H1 (cell line): ENCODE results near the gene CCDC171. TPM values are rescaled to one million over a fixed set of nuclear protein-coding genes. Genes with fewer than 3 reads are reported as not detected.
A peak's percentile ranks its signal among the peaks of the same experiment; 100 is the strongest.

Source experiments
- CTCF ChIA-PET: fragments of 300-600 bp; sonication (Branson Sonifier 250); formaldehyde crosslinking; loops from one replicate; lab custom pipeline; 2021; ENCODE audit not compliant: partially characterized antibody; lab: Charles Lee
- POLR2A ChIA-PET: fragments of 300-600 bp; sonication (Branson Sonifier 250); formaldehyde crosslinking; loops from one replicate; lab custom pipeline; 2021; ENCODE audit warnings: inconsistent platforms; ENCODE audit not compliant: partially characterized antibody; lab: Charles Lee
- DNase-seq, 2 experiments: peaks; one replicate each; pipeline versions ENCODE4 v3.0.0 to v3.0.0-alpha.2; 2010 to 2022; ENCODE audit warnings: low spot score in 2 of 2, low read depth in 1 of 2, mixed read lengths in 1 of 2
- FAIRE-seq: peaks from 2 replicates; lab custom pipeline; 2011; peaks lifted over from hg19 to GRCh38; lab: Jason Lieb, UNC
- H2AFZ ChIP-seq: 2 replicates; pipeline ENCODE4 v1.8.1; 2012; ENCODE audit warnings: low read length, inconsistent platforms
- H2AK5ac ChIP-seq: 2 replicates; pipeline ENCODE4 v1.6.1; 2013; ENCODE audit warnings: low read depth, low read length
- H2BK120ac ChIP-seq: replicated peaks from 2 replicates; pipeline ENCODE3; 2013; ENCODE audit warnings: low read depth, low read length, inconsistent platforms
- H2BK12ac ChIP-seq: 2 replicates; pipeline ENCODE4 v1.6.1; 2013; ENCODE audit warnings: low read depth, low read length
- H2BK15ac ChIP-seq: 2 replicates; pipeline ENCODE4 v1.6.1; 2013; ENCODE audit warnings: low read length
- H2BK20ac ChIP-seq: 2 replicates; pipeline ENCODE4 v1.6.1; 2013; ENCODE audit warnings: low read length
- H2BK5ac ChIP-seq: 2 replicates; pipeline ENCODE4 v1.6.1; 2013; ENCODE audit warnings: low read depth, low read length
- H3K14ac ChIP-seq: 2 replicates; pipeline ENCODE4 v1.6.1; 2013; ENCODE audit warnings: inconsistent platforms; ENCODE audit not compliant: insufficient read length
- H3K18ac ChIP-seq: 2 replicates; pipeline ENCODE4 v1.6.1; 2013; ENCODE audit warnings: low read length; ENCODE audit errors: extremely low read depth
- H3K23ac ChIP-seq: 2 replicates; pipeline ENCODE4 v1.6.1; 2013; ENCODE audit warnings: inconsistent platforms; ENCODE audit not compliant: insufficient read length
- H3K23me2 ChIP-seq: 2 replicates; pipeline ENCODE4 v1.6.1; 2013; ENCODE audit warnings: low read depth, low read length
- H3K27ac ChIP-seq: 2 replicates; pipeline ENCODE4 v1.6.1; 2011; ENCODE audit warnings: low read depth, low read length, inconsistent platforms
- H3K27me3 ChIP-seq, 4 experiments: replicated peaks in 1 of 4; 1 replicate in 1 of 4; 2 replicates in 3 of 4; pipeline versions ENCODE4 v1.6.1 to v1.8.1; 2011 to 2013; ENCODE audit warnings: low read length in 3 of 4, mild to moderate bottlenecking in 3 of 4, inconsistent platforms in 2 of 4, mixed read lengths in 2 of 4, moderate library complexity in 1 of 4; ENCODE audit not compliant: control insufficient read depth in 3 of 4, insufficient read depth in 3 of 4; ENCODE audit errors: extremely low read depth in 1 of 4
- H3K36me3 ChIP-seq, 4 experiments: 2 replicates each; pipeline versions ENCODE4 v1.6.1 to v1.8.1; 2011 to 2013; ENCODE audit warnings: mild to moderate bottlenecking in 4 of 4, low read length in 3 of 4, moderate library complexity in 2 of 4, control low read depth in 1 of 4, inconsistent platforms in 1 of 4; ENCODE audit not compliant: insufficient read depth in 4 of 4, control insufficient read depth in 2 of 4
- H3K4ac ChIP-seq: replicated peaks from 2 replicates; pipeline ENCODE3; 2013; ENCODE audit warnings: low read length, low read depth, mixed read lengths, inconsistent platforms; ENCODE audit not compliant: insufficient read length
- H3K4me1 ChIP-seq, 4 experiments: replicated peaks in 1 of 4; 1 replicate in 1 of 4; 2 replicates in 3 of 4; pipeline versions ENCODE4 v1.6.1 to v1.8.1; 2011 to 2013; ENCODE audit warnings: low read length in 3 of 4, inconsistent platforms in 2 of 4, mixed read lengths in 1 of 4; ENCODE audit not compliant: insufficient read depth in 4 of 4, control insufficient read depth in 3 of 4
- H3K4me2 ChIP-seq, 2 experiments: 2 replicates each; pipeline versions ENCODE4 v1.6.1 to v1.8.1; 2011 to 2013; ENCODE audit warnings: low read depth in 2 of 2, low read length in 2 of 2, control low read depth in 1 of 2, inconsistent platforms in 1 of 2, mild to moderate bottlenecking in 1 of 2; ENCODE audit not compliant: insufficient read depth in 1 of 2
- H3K4me3 ChIP-seq, 4 experiments: fragments of 200-600, 300-600 bp in 1 of 4; sonication (generic), shearing (Covaris generic), sonication (Bioruptor Twin) in 1 of 4; 2 replicates each; pipeline versions ENCODE4 v1.5.1 to v1.8.1; 2011 to 2016; ENCODE audit warnings: low read length in 4 of 4, low read depth in 3 of 4, control low read depth in 2 of 4, inconsistent platforms in 2 of 4, mild to moderate bottlenecking in 2 of 4, mixed read lengths in 1 of 4, moderate library complexity in 1 of 4; ENCODE audit not compliant: insufficient read depth in 2 of 4; ENCODE audit errors: extremely low read depth in 1 of 4
- H3K56ac ChIP-seq: replicated peaks from 2 replicates; pipeline ENCODE3; 2013; ENCODE audit warnings: low read depth, mild to moderate bottlenecking, mixed read lengths, low read length, inconsistent platforms; ENCODE audit not compliant: insufficient read length
- H3K79me1 ChIP-seq: 2 replicates; pipeline ENCODE4 v1.6.1; 2013; ENCODE audit warnings: low read depth, low read length, control low read depth
- H3K79me2 ChIP-seq, 2 experiments: 2 replicates each; pipeline versions ENCODE4 v1.6.1 to v1.8.1; 2012 to 2013; ENCODE audit warnings: low read length in 2 of 2, mild to moderate bottlenecking in 2 of 2, inconsistent platforms in 1 of 2; ENCODE audit not compliant: insufficient read depth in 2 of 2, control insufficient read depth in 1 of 2
- H3K9ac ChIP-seq, 4 experiments: replicated peaks in 1 of 4; 1 replicate in 1 of 4; 2 replicates in 3 of 4; pipeline versions ENCODE4 v1.6.1 to v1.8.1; 2011 to 2013; ENCODE audit warnings: low read depth in 3 of 4, low read length in 3 of 4, control low read depth in 2 of 4, mild to moderate bottlenecking in 2 of 4, moderate library complexity in 2 of 4, inconsistent platforms in 1 of 4; ENCODE audit errors: extremely low read depth in 1 of 4
- H3K9me3 ChIP-seq, 2 experiments: 2 replicates each; pipeline versions ENCODE4 v1.6.1 to v1.8.1; 2012 to 2013; ENCODE audit warnings: mild to moderate bottlenecking in 2 of 2, moderate library complexity in 2 of 2, control low read depth in 1 of 2, inconsistent platforms in 1 of 2, low read depth in 1 of 2, low read length in 1 of 2, mixed read lengths in 1 of 2; ENCODE audit not compliant: insufficient read depth in 2 of 2
- H4K20me1 ChIP-seq, 2 experiments: replicated peaks in 1 of 2; 2 replicates each; pipeline versions ENCODE3 to v1.8.1; 2011 to 2013; ENCODE audit warnings: inconsistent platforms in 2 of 2, low read length in 2 of 2, mild to moderate bottlenecking in 1 of 2; ENCODE audit not compliant: insufficient read depth in 2 of 2, control insufficient read depth in 1 of 2
- H4K5ac ChIP-seq: 2 replicates; pipeline ENCODE4 v1.6.1; 2013; ENCODE audit warnings: low read length, low read depth, mixed read lengths, inconsistent platforms; ENCODE audit not compliant: insufficient read length
- H4K8ac ChIP-seq: 2 replicates; pipeline ENCODE4 v1.8.0; 2013; ENCODE audit warnings: mild to moderate bottlenecking, moderate library complexity, low read length, inconsistent platforms; ENCODE audit not compliant: insufficient read depth; ENCODE audit errors: extremely low read depth
- H4K91ac ChIP-seq: replicated peaks from 2 replicates; pipeline ENCODE3; 2013; ENCODE audit warnings: low read length, mixed read lengths, inconsistent platforms; ENCODE audit not compliant: insufficient read length
- TAF1 ChIP-seq: IDR thresholded peaks from 2 replicates; pipeline ENCODE4 v1.6.1; 2011; ENCODE audit warnings: mild to moderate bottlenecking, low read depth, low read length
- WGBS, 2 experiments: shearing (Covaris generic) in 1 of 2; methylation state at CpG; one replicate each; pipeline versions ENCODE4 v1.1.6 to v1.1.7; 2013 to 2015; ENCODE audit warnings: low lambda C conversion rate in 2 of 2, mixed read lengths in 2 of 2, inconsistent platforms in 1 of 2, low coverage in 1 of 2, missing lambda C conversion rate in 1 of 2; ENCODE audit not compliant: insufficient replicate concordance in 2 of 2, insufficient coverage in 1 of 2, insufficient read length in 1 of 2; ENCODE audit errors: extremely low coverage in 1 of 2, missing lambda C conversion rate in 1 of 2; 5-methylcytosine and 5-hydroxymethylcytosine counted together
- polyA plus RNA-seq, 7 experiments: library from polyadenylated mRNA; depleted of rRNA in 3 of 7; stranded (reverse) in 5 of 7; unstranded in 2 of 7; fragments of >200 nt in 5 of 7; fragments of 200-250 nt in 2 of 7; gene quantifications; 1 replicate in 5 of 7; 2 replicates in 1 of 7; 4 replicates in 1 of 7; pipeline versions ENCODE4 v1.2.1 to v1.2.3, GENCODE V29; 2011 to 2013; ENCODE audit warnings: missing spikeins in 2 of 7, mixed read lengths in 2 of 7
- total RNA-seq: library from RNA; stranded (reverse); fragmentation: NEBNext Ultra II Directional; extraction: Animal tissue kit (Norgen Biotek cat#: 25700); gene quantifications from 2 replicates; pipeline ENCODE4 v1.2.1, GENCODE V29; 2021

CCDC171 gene
- total and polyA plus RNA-seq, 2 of the 8 experiments (the other 6 are each of a cell fraction or from before 2014, with no cell fraction given): 0.83 to 2.3 TPM

DNA sequence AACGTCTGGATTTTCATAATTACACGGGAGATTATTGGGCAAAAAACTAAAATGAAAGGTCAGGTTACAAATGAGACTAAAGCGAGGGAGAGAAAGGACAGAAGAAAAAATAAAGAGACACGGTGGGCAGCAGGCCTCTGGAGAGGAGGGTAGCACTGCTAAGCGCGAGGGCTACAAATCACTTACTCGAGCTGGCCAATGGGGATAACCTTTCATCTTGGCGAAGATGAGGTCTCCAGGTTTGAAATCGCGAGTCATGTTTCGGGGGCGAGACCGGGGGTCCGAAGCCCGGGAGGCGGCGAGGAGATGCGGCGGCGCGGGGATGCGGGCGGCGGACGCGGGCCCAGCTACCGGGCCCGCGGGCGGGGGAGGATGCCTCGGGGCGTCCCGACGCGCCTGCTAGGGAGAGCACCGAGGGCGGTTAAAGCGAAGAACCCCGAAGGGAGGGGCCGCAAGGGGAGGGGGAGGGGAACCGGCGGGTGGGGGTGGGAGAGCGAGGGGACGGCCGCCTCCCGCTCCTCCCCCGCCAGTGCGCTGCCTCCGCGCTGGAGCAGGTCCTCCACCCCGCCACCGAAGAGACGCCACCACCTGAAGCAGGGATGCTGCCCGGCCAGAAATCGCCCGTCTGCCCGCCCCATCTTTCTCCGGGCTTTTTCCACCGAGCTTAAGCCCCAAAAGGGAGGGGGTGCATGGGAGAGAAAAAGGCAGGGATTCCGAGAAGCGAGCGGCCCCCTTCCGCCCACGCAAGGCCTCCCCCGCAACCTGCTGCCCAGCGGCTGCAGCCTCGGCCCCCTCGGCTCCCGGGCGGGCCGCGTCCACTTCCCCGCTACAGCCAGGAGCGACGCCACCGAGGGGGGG is 42.7 kb upstream of the CCDC171 start:
- Histone ChIP-seq H3K18ac (peak overlapping the region; percentile 80), H2AK5ac (no peak overlapping the region), H3K4ac (peak overlapping the region; percentile 63), H2BK12ac (no peak overlapping the region), H4K5ac (peak overlapping the region; percentile 96), H3K36me3 (peaks cover 13 to 48% (median 26%) of the 10 kb centered on the region in 4 experiments), H2BK20ac (no peak overlapping the region), H3K23me2 (peaks cover 3% of the 10 kb centered on the region; the same call in 1 of the 2 replicates), H3K23ac (no peak overlapping the region), H3K79me2 (peaks cover 30 to 59% of the 10 kb centered on the region in 2 experiments), H3K14ac (no peak overlapping the region), H3K27ac (peak overlapping the region; percentile 100), H3K79me1 (no peaks in the 10 kb centered on the region; the same call in 1 of the 2 replicates), H3K9ac (peak overlapping the region; percentile 93 to 99 (median 97)), H4K20me1 (peaks cover 16 to 29% of the 10 kb centered on the region in 2 experiments), H2BK5ac (peak overlapping the region; percentile 99), H3K27me3 (no peaks in the 10 kb centered on the region), H2BK15ac (no peak overlapping the region), H3K9me3 (no peaks in the 10 kb centered on the region), H2BK120ac (no peak overlapping the region), H4K8ac (peak overlapping the region; percentile 99; the same call in 1 of the 2 replicates), H3K56ac (peak overlapping the region; percentile 89), H2AFZ (no peak overlapping the region), H3K4me2 (peak overlapping the region; percentile 70 to 79), H3K4me1 (peaks cover 7 to 18% (median 8%) of the 10 kb centered on the region in 4 experiments; a peak in 6 of 7 replicates), H4K91ac (peak overlapping the region; percentile 83), H3K4me3 (peak overlapping the region; percentile 87 to 97 (median 94))
- CTCF ChIA-PET: interaction anchor here (0.8 to 1.9 kb wide), 5 partner anchors 9 to 87 kb away, joined by 3 to 4 read pairs (median 3); partner anchors contain the start of gene SNAPC3
- POLR2A ChIA-PET: interaction anchor here (1.0 to 5.9 kb wide), 22 partner anchors 9 to 104 kb away, joined by 3 to 133 read pairs (median 7); partner anchors contain the start of genes CCDC171 and SNAPC3
- 0% methylated on average over 26 of the region's 76 CpGs; no CpG with 5 or more reads in 1 of the 2 experiments for WGBS, 2 experiments
- DNase-seq (peak in 1 of 2 experiments; percentile 69), FAIRE-seq (no peak)
- TF ChIP-seq TAF1: no peak
